ENCODE measurements around the gene HNRNPUL1. TPM values are rescaled to one million over a fixed set of nuclear protein-coding genes. Genes with fewer than 3 reads are reported as not detected.

HNRNPUL1 gene
- total RNA-seq, 1 experiment from 2014 or later = 201 TPM

DNA sequence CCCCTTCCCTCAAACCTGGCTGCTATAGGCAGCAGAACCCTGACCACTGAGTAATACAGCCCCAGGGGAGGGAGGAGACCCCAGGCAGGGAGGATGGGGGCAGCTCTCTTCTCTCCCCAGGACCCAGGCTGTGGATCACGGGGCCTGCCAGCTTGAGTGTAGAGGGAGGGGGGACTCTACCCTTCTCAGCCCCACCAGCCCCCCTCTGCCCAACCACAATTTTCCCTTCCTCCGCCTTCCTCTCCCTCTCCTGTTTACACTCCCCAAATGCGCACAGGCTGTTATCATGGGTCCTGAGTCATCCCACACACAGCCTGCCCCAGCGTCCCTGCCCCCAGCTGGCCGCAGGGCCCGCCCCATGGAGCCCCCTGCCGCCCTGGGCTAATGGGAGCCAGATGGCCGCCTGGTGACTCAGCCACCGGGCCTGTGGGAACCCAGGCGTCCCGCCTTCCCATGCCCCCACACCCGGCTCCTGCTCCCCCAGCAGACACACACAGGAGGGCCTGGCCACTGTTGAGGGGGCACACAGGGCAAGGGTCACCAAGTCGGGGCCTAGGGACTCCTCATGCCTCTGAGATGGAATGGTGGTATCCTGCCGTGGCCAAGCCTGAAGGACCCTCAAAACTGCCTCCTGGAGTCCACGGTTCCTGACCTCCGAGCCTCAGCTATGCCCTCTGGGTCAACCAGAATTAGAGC lies 59.4 kb downstream of the HNRNPUL1 start:
- no peak overlapping the region for H3K4me2 ChIP-seq (ENCODE audit: low read length)
- H3K27ac ChIP-seq (ENCODE audit: low read depth, low read length) = peak overlapping the region; percentile 32; the same call in 1 of the 2 replicates
- no peaks in the 10 kb centered on the region for H3K27me3 ChIP-seq (ENCODE audit: insufficient read depth, low read length)
- H3K79me2 ChIP-seq (ENCODE audit: insufficient read depth, low read length) = no peaks in the 10 kb centered on the region
- no peaks in the 10 kb centered on the region for H3K9me3 ChIP-seq (ENCODE audit: control insufficient read depth in 1 of 2, insufficient read depth in 1 of 2, low read depth in 1 of 2, low read length in 2 of 2)
- H4K20me1 ChIP-seq (ENCODE audit: insufficient read depth) = no peaks in the 10 kb centered on the region
- peaks cover 8 to 39% of the 10 kb centered on the region in 2 experiments; a peak in 3 of 4 replicates for H3K4me1 ChIP-seq (ENCODE audit: control insufficient read depth in 1 of 2, insufficient read depth in 2 of 2, low read length in 2 of 2)
- ATAC-seq (no peak), DNase-seq (ENCODE audit: low read depth, low spot score) (no peak)
- ChIA-PET POLR2A (no interaction called here), RAD21 (ENCODE audit: low non-redundant PET in 1 of 2, low total read pairs in 2 of 2, uncharacterized antibody in 2 of 2, unreplicated experiment in 2 of 2) (no interaction called here), CTCF (interaction anchor here (2.2 kb wide), 1 partner anchor 240 kb away, joined by 9 read pairs; no protein-coding TSS in a partner anchor)
- no peak overlapping the region for H3K4me3 ChIP-seq (replicated peaks in 1 of 2; ENCODE audit: low read depth in 1 of 2, low read length in 2 of 2)
- intact Hi-C loops (cut with micrococcal nuclease) = loop anchor here (5.0 kb wide), 1 partner anchor 249 kb away; no protein-coding TSS in a partner anchor
- H3K9ac ChIP-seq (ENCODE audit: low read length) = no peak overlapping the region
- no peak overlapping the region for H2AFZ ChIP-seq (ENCODE audit: low read depth, low read length, poor library complexity, severe bottlenecking)
- BruUV-seq (replicated peaks) = no TSS peak
- H3K9me2 ChIP-seq (ENCODE audit: insufficient read depth) = no peaks in the 10 kb centered on the region
- no peak for TF ChIP-seq ZFX (IDR thresholded peaks at IDR 0.05)
- no peak for TF ChIP-seq SRF (IDR thresholded peaks at IDR 0.05; ENCODE audit: low read depth)
- no peak for TF ChIP-seq POLR2A (IDR thresholded peaks at IDR 0.05; ENCODE audit: borderline replicate concordance, extremely low read depth, insufficient read depth, insufficient read length)
- TF ChIP-seq ELF1 (IDR thresholded peaks at IDR 0.05; ENCODE audit: borderline replicate concordance, low read depth) = no peak
- TF ChIP-seq ZNF274 (IDR thresholded peaks at IDR 0.05; ENCODE audit: low read depth, low read length) = no peak
- TF ChIP-seq CBX3 (IDR thresholded peaks at IDR 0.05; ENCODE audit: low read depth) = no peak
- TF ChIP-seq, protein P1, sequence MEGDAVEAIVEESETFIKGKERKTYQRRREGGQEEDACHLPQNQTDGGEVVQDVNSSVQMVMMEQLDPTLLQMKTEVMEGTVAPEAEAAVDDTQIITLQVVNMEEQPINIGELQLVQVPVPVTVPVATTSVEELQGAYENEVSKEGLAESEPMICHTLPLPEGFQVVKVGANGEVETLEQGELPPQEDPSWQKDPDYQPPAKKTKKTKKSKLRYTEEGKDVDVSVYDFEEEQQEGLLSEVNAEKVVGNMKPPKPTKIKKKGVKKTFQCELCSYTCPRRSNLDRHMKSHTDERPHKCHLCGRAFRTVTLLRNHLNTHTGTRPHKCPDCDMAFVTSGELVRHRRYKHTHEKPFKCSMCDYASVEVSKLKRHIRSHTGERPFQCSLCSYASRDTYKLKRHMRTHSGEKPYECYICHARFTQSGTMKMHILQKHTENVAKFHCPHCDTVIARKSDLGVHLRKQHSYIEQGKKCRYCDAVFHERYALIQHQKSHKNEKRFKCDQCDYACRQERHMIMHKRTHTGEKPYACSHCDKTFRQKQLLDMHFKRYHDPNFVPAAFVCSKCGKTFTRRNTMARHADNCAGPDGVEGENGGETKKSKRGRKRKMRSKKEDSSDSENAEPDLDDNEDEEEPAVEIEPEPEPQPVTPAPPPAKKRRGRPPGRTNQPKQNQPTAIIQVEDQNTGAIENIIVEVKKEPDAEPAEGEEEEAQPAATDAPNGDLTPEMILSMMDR (IDR thresholded peaks at IDR 0.05 in 2 of 3, conservative IDR thresholded peaks at IDR 0.05 in 1 of 3; ENCODE audit: borderline replicate concordance in 1 of 3, insufficient read depth in 1 of 3, low read depth in 2 of 3, low read length in 2 of 3) = no peak
- TF ChIP-seq, protein P2, sequence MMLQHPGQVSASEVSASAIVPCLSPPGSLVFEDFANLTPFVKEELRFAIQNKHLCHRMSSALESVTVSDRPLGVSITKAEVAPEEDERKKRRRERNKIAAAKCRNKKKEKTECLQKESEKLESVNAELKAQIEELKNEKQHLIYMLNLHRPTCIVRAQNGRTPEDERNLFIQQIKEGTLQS (IDR thresholded peaks at IDR 0.05) = no peak
- TF ChIP-seq CEBPB (IDR thresholded peaks at IDR 0.05; ENCODE audit: low read depth) = no peak
- TF ChIP-seq, protein P3, sequence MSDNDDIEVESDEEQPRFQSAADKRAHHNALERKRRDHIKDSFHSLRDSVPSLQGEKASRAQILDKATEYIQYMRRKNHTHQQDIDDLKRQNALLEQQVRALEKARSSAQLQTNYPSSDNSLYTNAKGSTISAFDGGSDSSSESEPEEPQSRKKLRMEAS (IDR thresholded peaks at IDR 0.05) = no peak
- no peak for TF ChIP-seq YY1 (IDR thresholded peaks at IDR 0.05; ENCODE audit: extremely low read depth, insufficient replicate concordance, low read depth, low read length)
- TF ChIP-seq POLR2AphosphoS5 (IDR thresholded peaks at IDR 0.05; ENCODE audit: low read depth, low read length) = no peak; the same call in 1 of the 2 replicates
- peaks cover 9 to 15% of the 10 kb centered on the region in 2 experiments; a peak in 3 of 4 replicates for H3K36me3 ChIP-seq (ENCODE audit: control insufficient read depth in 1 of 2, insufficient read depth in 2 of 2, low read length in 2 of 2)

All from HCT116 (cell line).